GM23248 (cell line): ENCODE results near the gene PSMC3.

Source experiments
- EZH2 ChIP-seq: fragments of 200-600 bp; sonication (generic); IDR thresholded peaks from 2 replicates; pipeline ENCODE4 v1.6.1; 2018; ENCODE audit warnings: antibody characterized with exemption, mild to moderate bottlenecking; ENCODE audit not compliant: insufficient read depth, poor library complexity, severe bottlenecking
- EZH2phosphoT487 ChIP-seq: fragments of 200-600 bp; sonication (generic); IDR thresholded peaks from 2 replicates; pipeline ENCODE4 v1.6.1; 2018; ENCODE audit warnings: antibody characterized with exemption, moderate library complexity, mild to moderate bottlenecking, low read depth; ENCODE audit not compliant: insufficient read depth

DNA sequence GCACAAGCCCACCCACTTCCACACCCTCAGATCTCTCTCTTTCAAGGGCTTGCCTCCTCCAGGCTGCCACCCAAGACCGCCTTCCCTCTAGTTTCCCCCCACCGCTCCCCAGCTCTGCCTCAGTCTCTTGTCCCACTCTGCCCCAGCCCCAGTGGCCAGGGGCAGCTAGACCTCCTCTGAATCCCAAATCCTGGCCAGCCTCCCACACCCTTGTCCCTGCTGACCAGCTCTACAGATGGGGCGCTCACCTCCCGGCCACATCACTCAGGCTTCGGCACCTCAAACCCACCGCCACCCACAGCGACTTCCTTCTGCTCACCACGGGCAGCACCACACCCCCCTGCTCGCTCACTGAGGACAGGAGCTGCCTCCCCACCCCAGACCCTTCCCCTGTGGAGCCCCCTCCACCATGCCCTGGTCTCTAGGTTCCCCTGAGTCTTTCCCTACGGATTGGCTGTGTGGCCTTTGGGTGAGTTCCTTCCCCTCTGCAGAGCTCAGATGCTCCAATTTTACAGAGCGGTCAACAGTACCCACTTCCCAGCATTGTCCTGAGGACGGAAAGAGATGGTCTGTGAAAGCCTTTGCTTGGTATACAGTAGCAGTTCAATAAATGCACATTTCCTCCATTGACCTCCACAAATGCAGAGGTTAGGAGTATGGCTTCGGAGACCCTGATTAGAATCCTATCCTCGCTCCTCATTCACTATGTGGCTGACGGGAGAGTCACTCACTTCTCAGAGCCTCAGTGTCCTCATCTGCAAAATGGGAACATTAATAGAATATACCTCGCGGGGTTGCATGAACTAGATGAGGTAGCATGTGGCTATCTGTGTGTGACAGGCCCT is 36.4 kb downstream of the PSMC3 start:
- no peak for TF ChIP-seq EZH2
- no peak for TF ChIP-seq EZH2phosphoT487
